ENCODE measurements around the gene ACOX3.
"Not testable (repeated sequence)": the region's sequence is repeated elsewhere in the genome, so short reads cannot be mapped to it uniquely, and the experiment has no call there.

ACOX3 gene

DNA sequence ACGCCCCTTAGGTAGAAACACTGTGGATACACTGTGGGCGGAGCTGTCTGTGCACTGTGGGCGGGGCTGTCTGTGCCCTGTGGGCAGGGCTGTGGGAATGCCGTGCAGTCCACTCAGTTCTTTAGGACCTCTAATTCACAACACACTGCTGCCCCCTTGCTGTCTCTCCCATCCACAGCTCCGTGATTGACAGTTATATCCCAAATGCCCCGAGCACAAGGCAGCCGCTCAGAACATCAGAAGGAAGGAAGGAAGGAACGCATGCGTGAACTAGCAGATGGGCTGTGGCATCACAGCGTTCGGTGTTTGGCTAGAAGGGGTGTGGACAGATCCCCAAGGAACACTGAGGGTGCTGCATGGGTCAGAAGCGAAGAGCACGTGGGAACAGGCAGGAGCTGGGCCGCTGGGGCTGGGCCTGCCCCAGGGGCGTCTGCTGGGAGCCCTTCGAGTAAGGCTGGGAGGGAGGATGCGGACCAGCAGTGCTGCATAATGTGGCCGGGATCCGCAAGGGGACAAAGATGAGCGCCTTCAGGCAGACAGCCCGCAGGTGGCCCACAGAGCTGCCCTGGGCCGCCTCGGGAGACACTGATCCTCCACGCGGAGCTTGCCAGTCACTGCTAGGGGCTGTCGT is 29.8 kb downstream of the ACOX3 start:
- H3K36me3 Mint-ChIP-seq (ENCODE audit: low read depth) = peaks cover 10% of the 10 kb centered on the region
- no peaks in the 10 kb centered on the region for H3K27me3 Mint-ChIP-seq (ENCODE audit: low read depth)
- DNase-seq (ENCODE audit: low spot score) = no peak
- H3K9me3 Mint-ChIP-seq = no peaks in the 10 kb centered on the region
- H3K4me3 Mint-ChIP-seq = no peak overlapping the region
- no peak overlapping the region for H3K27ac Mint-ChIP-seq
- peaks cover 19% of the 10 kb centered on the region for H3K4me1 Mint-ChIP-seq (ENCODE audit: low read depth)

DNA sequence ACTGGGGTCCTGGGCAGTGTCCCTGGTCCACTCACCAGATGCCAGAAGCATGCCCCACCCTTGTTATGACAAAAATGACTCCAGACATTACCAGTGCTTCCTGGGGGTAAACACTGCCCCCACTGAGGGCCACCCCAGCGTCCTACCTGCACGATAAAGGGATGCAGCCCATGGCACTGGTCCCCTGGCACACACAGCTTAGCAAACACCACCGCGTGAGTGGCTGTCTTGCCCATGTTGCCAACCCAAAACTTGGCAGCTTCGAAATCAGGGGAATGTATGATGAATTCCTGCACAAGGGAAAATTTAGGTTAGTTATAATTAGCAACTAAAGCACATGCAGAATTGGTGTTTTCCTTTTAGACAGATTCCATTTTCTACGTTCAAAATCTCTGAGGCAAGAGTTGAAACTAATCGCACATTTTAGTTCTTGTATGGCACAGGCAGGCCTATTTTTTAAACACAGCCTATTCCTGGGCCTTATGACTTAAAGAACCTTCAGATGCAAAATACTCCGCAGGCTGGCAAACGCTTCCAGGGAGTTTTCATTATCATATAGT is 30.4 kb downstream of the ACOX3 start:
- Mint-ChIP-seq H3K9me3 (no peaks in the 10 kb centered on the region), H3K27me3 (ENCODE audit: low read depth) (no peaks in the 10 kb centered on the region), H3K27ac (no peak overlapping the region), H3K4me3 (no peak overlapping the region), H3K36me3 (ENCODE audit: low read depth) (peaks cover 10% of the 10 kb centered on the region), H3K4me1 (ENCODE audit: low read depth) (peaks cover 19% of the 10 kb centered on the region)
- DNase-seq (ENCODE audit: low spot score) = no peak

DNA sequence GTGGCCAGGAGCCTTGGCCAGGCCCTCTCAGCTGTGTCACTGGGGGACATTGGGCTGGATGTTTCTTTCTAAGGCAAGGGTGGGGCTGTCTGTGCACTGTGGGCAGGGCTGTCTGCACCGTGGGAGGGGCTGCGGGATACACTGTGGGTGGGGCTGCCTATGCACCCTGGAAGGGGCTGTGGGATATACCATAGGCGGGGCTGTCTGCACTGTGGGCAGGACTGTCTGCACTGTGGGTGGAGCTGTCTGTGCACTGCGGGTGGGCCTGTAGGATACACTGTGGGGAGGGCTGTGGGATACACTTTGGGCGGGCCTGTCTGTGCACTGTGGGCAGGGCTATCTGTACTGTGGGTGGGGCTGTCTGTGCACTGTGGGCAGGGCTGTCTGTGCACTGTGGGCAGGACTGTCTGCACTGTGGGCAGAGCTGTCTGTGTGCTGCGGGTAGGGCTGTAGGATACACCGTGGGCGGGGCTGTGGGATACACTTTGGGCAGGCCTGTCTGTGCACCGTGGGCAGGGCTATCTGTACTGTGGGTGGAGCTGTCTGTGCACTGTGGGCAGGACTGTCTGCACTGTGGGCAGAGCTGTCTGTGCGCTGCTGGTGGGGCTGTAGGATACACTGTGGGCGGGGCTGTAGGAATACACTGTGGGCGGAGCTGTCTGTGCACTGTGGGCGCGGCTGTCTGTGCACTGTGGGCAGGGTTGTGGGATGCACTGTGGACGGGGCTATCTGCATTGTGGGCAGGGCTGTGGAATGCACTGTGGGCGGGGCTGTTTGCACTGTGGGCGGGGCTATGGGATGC is 31.1 kb downstream of the ACOX3 start:
- Mint-ChIP-seq H3K36me3 (ENCODE audit: low read depth) (peaks cover 6% of the 10 kb centered on the region), H3K27ac (peak overlapping the region; percentile 36), H3K4me1 (ENCODE audit: low read depth) (peaks cover 18% of the 10 kb centered on the region), H3K4me3 (no peak overlapping the region), H3K27me3 (ENCODE audit: low read depth) (no peaks in the 10 kb centered on the region), H3K9me3 (no peaks in the 10 kb centered on the region)
- DNase-seq (ENCODE audit: low spot score) = peak; percentile 4

DNA sequence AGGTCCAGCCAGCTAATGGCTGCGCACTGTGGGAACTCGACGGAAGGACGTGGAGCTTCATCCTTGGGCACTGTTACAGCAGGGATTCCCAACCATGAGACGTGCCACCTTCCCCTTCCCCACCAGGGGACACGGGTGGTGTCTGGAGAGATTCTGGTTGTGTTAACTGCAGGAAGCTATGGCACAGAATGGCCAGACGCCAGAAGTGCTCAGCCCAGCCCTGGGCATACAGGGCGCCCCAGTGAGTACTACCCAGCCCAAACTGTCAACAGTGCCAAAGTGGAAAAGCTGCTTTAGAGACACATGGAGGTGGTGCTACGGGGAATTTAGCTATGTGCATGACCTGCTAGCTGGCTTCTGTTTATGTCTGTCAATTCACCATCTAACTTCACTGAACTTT is 32.8 kb downstream of the ACOX3 start:
- no peak for DNase-seq (ENCODE audit: low spot score)
- peak overlapping the region; percentile 11 for H3K27ac Mint-ChIP-seq
- no peaks in the 10 kb centered on the region for H3K9me3 Mint-ChIP-seq
- peaks cover 3% of the 10 kb centered on the region for H3K36me3 Mint-ChIP-seq (ENCODE audit: low read depth)
- H3K4me1 Mint-ChIP-seq (ENCODE audit: low read depth) = peaks cover 12% of the 10 kb centered on the region
- H3K4me3 Mint-ChIP-seq = no peak overlapping the region
- H3K27me3 Mint-ChIP-seq (ENCODE audit: low read depth) = no peaks in the 10 kb centered on the region

DNA sequence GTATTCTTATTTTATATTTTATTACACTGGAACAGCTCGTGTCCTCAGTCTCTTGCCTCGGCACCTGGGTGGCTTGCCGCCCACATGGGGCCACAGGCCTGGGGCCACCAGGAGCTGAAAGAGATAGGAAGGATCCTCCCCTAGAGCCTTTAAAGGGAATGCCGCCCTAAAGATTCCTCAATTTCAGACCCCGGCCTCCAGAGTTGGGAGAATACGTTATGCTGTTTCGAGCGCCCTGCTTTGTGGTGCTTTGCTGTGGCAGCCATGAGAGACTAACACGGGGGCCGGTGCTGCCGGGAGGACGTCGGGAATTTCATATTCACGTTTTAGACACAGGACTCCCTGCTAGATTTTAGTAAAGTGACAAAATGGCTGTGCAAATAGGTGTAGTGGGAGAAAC is 33.2 kb downstream of the ACOX3 start:
- Mint-ChIP-seq H3K4me3 (no peak overlapping the region), H3K9me3 (no peaks in the 10 kb centered on the region), H3K27me3 (ENCODE audit: low read depth) (no peaks in the 10 kb centered on the region), H3K36me3 (ENCODE audit: low read depth) (peaks cover 3% of the 10 kb centered on the region), H3K4me1 (ENCODE audit: low read depth) (peaks cover 12% of the 10 kb centered on the region), H3K27ac (no peak overlapping the region)
- DNase-seq (ENCODE audit: low spot score) = no peak

DNA sequence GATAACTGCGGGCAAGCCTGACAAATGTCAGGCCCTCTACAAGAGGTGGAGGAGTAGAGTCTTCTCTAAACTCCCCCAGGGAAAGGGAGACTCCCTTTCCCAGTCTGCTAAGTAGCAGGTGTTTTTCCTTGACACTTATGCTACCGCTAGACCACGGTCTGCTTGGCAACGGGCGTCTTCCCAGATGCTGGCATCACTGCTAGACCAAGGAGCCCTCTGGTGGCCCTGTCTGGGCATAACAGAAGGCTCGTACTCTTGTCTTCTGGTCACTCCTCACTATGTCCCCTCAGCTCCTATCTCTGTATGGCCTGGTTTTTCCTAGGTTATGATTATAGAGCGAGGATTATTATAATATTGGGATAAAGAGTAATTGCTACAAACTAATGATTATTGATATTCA is 33.6 kb downstream of the ACOX3 start:
- peaks cover 12% of the 10 kb centered on the region for H3K4me1 Mint-ChIP-seq (ENCODE audit: low read depth)
- not testable (repeated sequence) for DNase-seq (ENCODE audit: low spot score); H3K27ac Mint-ChIP-seq; H3K9me3 Mint-ChIP-seq; H3K4me3 Mint-ChIP-seq; H3K36me3 Mint-ChIP-seq (ENCODE audit: low read depth); H3K27me3 Mint-ChIP-seq (ENCODE audit: low read depth)

DNA sequence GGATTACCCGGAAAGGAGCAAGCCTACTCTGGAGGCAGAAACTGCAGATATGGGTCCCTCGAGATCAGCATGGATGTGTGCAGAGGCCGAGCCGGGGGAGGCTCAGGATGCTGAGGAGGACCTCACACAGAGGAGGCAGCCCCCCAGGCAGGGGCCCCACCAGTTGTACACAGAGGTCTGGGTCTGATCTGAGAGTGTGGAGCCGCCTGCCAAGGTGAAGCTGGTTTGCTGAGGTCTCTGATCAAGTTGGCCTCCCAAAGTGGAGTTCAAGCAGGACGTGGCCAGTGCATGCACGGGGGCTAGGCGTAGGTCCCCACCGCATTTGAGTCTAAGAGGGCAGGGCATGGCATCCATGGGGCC is 35.0 kb downstream of the ACOX3 start:
- H3K4me3 Mint-ChIP-seq = no peak overlapping the region
- H3K9me3 Mint-ChIP-seq = no peaks in the 10 kb centered on the region
- H3K27ac Mint-ChIP-seq = no peak overlapping the region
- H3K27me3 Mint-ChIP-seq (ENCODE audit: low read depth) = no peaks in the 10 kb centered on the region
- H3K36me3 Mint-ChIP-seq (ENCODE audit: low read depth) = peaks cover 3% of the 10 kb centered on the region
- peaks cover 12% of the 10 kb centered on the region for H3K4me1 Mint-ChIP-seq (ENCODE audit: low read depth)
- no peak for DNase-seq (ENCODE audit: low spot score)

DNA sequence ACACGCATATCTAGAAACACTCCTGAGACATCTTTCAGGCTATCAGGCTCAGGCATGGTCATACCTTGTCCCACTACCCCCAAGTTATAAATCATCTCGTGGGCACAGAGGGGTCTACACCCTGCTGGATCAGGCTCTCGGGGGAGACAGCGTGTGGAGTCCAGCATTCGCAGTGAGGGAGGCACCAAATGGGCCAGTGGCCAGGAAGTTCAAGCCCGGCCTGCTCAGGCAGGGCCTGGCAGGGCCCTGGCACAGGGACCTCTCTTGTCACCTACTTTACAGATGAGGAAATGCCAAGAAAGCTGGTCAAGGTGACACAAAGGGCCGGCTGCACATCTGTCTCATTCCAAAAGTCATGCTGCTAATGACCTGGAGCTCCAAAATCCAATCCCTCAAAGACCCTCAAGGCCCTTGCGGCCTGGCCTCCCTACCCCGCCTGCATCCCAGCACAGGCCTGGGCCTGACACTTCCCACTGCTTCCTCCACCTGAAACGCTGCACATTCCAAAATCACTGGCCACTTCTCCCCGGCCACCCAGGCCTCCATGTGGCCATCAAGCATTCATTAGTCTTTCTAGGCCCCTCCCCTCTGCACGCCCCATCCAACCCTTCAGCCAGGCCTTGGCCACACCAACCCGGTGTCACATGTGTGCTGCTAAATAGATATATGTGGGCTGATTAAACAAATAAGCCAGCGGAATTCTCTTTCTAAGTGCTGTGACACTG is 35.6 kb downstream of the ACOX3 start:
- Mint-ChIP-seq H3K9me3 (no peaks in the 10 kb centered on the region), H3K36me3 (ENCODE audit: low read depth) (peaks cover 3% of the 10 kb centered on the region), H3K4me3 (no peak overlapping the region), H3K27me3 (ENCODE audit: low read depth) (no peaks in the 10 kb centered on the region), H3K27ac (no peak overlapping the region), H3K4me1 (ENCODE audit: low read depth) (peaks cover 10% of the 10 kb centered on the region)
- DNase-seq (ENCODE audit: low spot score) = no peak

DNA sequence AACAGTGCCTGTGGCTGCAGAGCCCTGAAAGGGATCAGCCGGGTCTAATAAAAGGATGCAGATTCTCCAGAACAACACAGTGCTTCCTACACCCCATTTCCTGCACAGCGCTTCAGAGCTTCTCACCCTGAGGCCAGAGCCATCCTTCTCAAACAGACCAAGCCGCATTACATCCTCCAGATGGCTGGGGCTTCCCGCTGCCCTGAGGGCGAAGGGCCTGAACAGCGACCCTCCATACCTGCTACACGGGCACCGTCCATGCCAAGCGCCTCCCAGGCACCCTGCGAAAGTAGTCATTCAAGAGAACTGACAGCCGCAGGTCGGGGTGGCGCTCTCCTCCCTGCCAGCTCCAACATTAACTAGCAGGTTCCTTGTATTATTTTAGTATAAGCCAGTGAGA is 36.5 kb downstream of the ACOX3 start:
- Mint-ChIP-seq H3K4me1 (ENCODE audit: low read depth) (peaks cover under 1% of the 10 kb centered on the region), H3K27ac (no peak overlapping the region), H3K36me3 (ENCODE audit: low read depth) (no peaks in the 10 kb centered on the region), H3K27me3 (ENCODE audit: low read depth) (no peaks in the 10 kb centered on the region), H3K4me3 (no peak overlapping the region), H3K9me3 (no peaks in the 10 kb centered on the region)
- no peak for DNase-seq (ENCODE audit: low spot score)

DNA sequence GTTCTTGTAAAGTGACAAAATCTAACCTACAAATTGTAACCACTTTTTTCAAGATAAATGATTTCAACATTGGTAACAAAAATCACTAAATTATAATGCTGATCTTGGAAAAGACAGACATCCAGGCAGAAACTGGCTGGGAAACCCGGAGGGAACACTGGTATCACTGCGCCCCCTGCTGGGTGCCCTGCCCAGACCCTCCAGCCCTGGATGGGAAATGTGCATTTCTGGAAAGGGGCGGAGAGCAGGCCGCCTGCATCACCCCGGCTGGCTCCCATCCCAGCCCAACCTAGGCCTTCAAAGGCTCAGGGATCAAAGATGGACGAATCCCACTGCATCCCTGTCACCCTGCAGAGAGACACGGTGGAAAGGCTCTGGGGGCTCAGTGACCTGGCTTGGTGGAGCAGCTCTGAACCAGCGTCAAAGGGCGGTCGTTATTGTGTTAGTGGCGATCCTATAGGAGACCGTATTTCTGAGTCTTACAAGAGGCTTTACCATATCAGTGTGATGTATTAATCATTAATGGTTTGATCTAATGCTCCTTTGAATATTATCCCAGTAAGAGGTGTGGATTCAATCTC is 37.3 kb downstream of the ACOX3 start:
- Mint-ChIP-seq H3K27me3 (ENCODE audit: low read depth) (no peaks in the 10 kb centered on the region), H3K9me3 (no peaks in the 10 kb centered on the region), H3K27ac (no peak overlapping the region), H3K4me1 (ENCODE audit: low read depth) (no peaks in the 10 kb centered on the region), H3K4me3 (no peak overlapping the region), H3K36me3 (ENCODE audit: low read depth) (no peaks in the 10 kb centered on the region)
- DNase-seq (ENCODE audit: low spot score) = peak; percentile 23

DNA sequence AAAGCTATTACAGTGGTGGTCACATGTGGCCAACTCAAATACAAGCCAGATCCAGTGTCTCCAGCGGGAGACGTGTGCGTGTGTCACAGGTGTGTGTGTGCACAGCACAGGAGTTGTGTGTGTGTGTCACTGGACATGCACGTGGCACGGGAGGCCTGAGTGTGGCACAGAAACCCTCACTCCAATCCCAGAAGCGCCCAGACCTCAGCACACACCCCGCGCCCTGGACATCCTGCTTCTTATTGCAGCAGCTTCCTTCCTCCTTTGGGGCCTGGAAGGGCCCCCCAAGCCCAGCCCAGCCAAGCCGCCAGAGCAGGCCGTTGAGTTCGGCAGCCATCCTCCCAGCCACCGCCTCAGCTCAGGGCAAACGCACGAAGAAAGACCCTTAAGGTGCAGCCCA is 37.9 kb downstream of the ACOX3 start:
- no peaks in the 10 kb centered on the region for H3K36me3 Mint-ChIP-seq (ENCODE audit: low read depth)
- no peaks in the 10 kb centered on the region for H3K27me3 Mint-ChIP-seq (ENCODE audit: low read depth)
- H3K4me1 Mint-ChIP-seq (ENCODE audit: low read depth) = no peaks in the 10 kb centered on the region
- no peak for DNase-seq (ENCODE audit: low spot score)
- H3K4me3 Mint-ChIP-seq = no peak overlapping the region
- H3K27ac Mint-ChIP-seq = no peak overlapping the region
- H3K9me3 Mint-ChIP-seq = no peaks in the 10 kb centered on the region

DNA sequence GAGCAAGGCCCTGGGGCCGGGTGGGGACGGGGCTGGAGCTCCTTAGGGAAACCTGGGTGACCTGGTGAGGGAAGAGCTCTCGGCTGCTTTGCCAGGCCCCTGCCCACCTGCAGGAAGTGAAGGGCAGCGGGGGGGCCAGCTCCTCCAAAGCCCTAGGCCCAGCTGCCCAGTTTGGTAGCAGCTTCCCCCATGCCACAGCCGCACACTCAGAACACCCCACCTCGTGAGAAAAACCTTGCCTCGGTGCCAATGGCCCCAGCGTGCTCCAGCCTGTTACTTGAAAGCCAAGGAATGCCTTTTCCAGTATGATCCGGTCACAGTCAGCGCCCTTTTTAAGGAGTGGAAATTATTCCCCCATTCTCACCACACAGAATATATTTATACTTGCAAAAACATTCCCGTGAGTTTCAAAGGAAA is 38.3 kb downstream of the ACOX3 start:
- Mint-ChIP-seq H3K4me3 (no peak overlapping the region), H3K27ac (no peak overlapping the region), H3K27me3 (ENCODE audit: low read depth) (no peaks in the 10 kb centered on the region), H3K36me3 (ENCODE audit: low read depth) (no peaks in the 10 kb centered on the region), H3K4me1 (ENCODE audit: low read depth) (no peaks in the 10 kb centered on the region), H3K9me3 (no peaks in the 10 kb centered on the region)
- no peak for DNase-seq (ENCODE audit: low spot score)

DNA sequence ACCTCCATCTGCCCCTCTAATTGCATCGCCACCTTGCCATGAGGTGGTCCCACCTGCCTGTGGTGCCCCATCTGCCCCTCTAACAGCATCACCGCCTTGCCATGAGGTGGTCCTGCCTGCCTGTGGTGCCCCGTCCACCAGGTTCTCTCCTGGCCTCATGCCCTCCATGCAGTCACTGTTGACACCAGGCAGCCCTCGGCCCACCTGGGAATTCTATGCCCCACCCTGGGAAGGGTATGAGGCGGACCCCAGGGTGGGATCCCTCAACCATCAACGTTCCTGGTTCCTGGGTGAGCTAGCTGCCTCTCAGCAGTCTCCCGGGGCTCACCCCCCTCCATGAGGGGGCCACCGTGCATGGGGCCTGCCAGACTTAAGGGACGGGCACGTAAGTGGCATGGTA is 38.9 kb downstream of the ACOX3 start:
- Mint-ChIP-seq H3K36me3 (ENCODE audit: low read depth) (no peaks in the 10 kb centered on the region), H3K4me3 (no peak overlapping the region), H3K4me1 (ENCODE audit: low read depth) (no peaks in the 10 kb centered on the region), H3K9me3 (no peaks in the 10 kb centered on the region), H3K27me3 (ENCODE audit: low read depth) (no peaks in the 10 kb centered on the region), H3K27ac (no peak overlapping the region)
- DNase-seq (ENCODE audit: low spot score) = no peak
